HCT116 (cell line): Measurements from ENCODE around the gene CFAP91. TPM values are rescaled to one million over a fixed set of nuclear protein-coding genes. Genes with fewer than 3 reads are reported as not detected.

ENCODE experiments used
- ATAC-seq: fragments of 200-7000 bp; cut with Tn5 transposase; 2 replicates; pipeline ENCODE4 v1.9.1; 2020; ENCODE audit warnings: mild to moderate bottlenecking, moderate library complexity
- BruUV-seq: library from RNA; stranded (reverse); fragments of 400-500 nt; replicated peaks from 2 replicates; lab custom pipeline; 2021; lab: Mats Ljungman, UMichigan
- CTCF ChIA-PET: fragments of 300-600 bp; sonication (Branson Sonifier 250); formaldehyde crosslinking; loops from one replicate; lab custom pipeline; 2021; ENCODE audit warnings: antibody characterized with exemption; lab: Charles Lee
- POLR2A ChIA-PET: fragments of 300-600, 350-600 bp; sonication (Branson Sonifier 250); formaldehyde crosslinking; loops from one replicate; lab custom pipeline; 2021; ENCODE audit warnings: antibody characterized with exemption; lab: Charles Lee
- RAD21 ChIA-PET, 2 experiments: fragments of 300-600 bp; sonication (Branson Sonifier 250); formaldehyde crosslinking; loops; one replicate each; lab custom pipeline; 2023; ENCODE audit warnings: low total read pairs in 2 of 2; ENCODE audit not compliant: uncharacterized antibody in 2 of 2, unreplicated experiment in 2 of 2, low non-redundant PET in 1 of 2; lab: Charles Lee
- DNase-seq: peaks from one replicate; pipeline ENCODE4 v3.0.0-alpha.2; 2010; ENCODE audit warnings: low read depth, low spot score
- H2AFZ ChIP-seq: fragments of 200-600 bp; shearing (Covaris generic), sonication (generic); 2 replicates; pipeline ENCODE4 v1.6.1; 2017; ENCODE audit warnings: low read depth, mixed run types, mixed read lengths, antibody characterized with exemption, low read length; ENCODE audit not compliant: poor library complexity, severe bottlenecking
- H3K27ac ChIP-seq: 2 replicates; pipeline ENCODE4 v1.5.1; 2012; ENCODE audit warnings: low read depth, low read length
- H3K27me3 ChIP-seq: fragments of 200-600 bp; sonication (generic); 2 replicates; pipeline ENCODE4 v1.6.1; 2016; ENCODE audit warnings: mixed run types, low read length, mixed read lengths; ENCODE audit not compliant: insufficient read depth
- H3K36me3 ChIP-seq, 2 experiments: fragments of 200-500 bp in 1 of 2; fragments of 200-600 bp in 1 of 2; sonication (Bioruptor generic) in 1 of 2; sonication (generic) in 1 of 2; 2 replicates each; pipeline versions ENCODE4 v1.5.1 to v1.6.1; 2014 to 2016; ENCODE audit warnings: low read length in 2 of 2, inconsistent platforms in 1 of 2, mixed read lengths in 1 of 2, mixed run types in 1 of 2; ENCODE audit not compliant: insufficient read depth in 2 of 2, control insufficient read depth in 1 of 2
- H3K4me1 ChIP-seq, 2 experiments: fragments of 200-600 bp in 1 of 2; sonication (generic) in 1 of 2; 2 replicates each; pipeline versions ENCODE4 v1.5.1 to v1.6.1; 2012 to 2017; ENCODE audit warnings: low read length in 2 of 2, inconsistent platforms in 1 of 2, mild to moderate bottlenecking in 1 of 2, mixed read lengths in 1 of 2, mixed run types in 1 of 2, moderate library complexity in 1 of 2; ENCODE audit not compliant: insufficient read depth in 2 of 2, control insufficient read depth in 1 of 2
- H3K4me2 ChIP-seq: fragments of 200-600 bp; sonication (generic); 2 replicates; pipeline ENCODE4 v1.6.1; 2017; ENCODE audit warnings: mixed run types, low read length, mixed read lengths
- H3K4me3 ChIP-seq, 2 experiments: fragments of 200-600 bp in 1 of 2; sonication (generic) in 1 of 2; replicated peaks in 1 of 2; 2 replicates each; pipeline ENCODE4 v1.5.1; 2011 to 2016; ENCODE audit warnings: low read length in 2 of 2, control low read depth in 1 of 2, low read depth in 1 of 2, mild to moderate bottlenecking in 1 of 2, mixed read lengths in 1 of 2, mixed run types in 1 of 2
- H3K79me2 ChIP-seq: fragments of 200-600 bp; sonication (generic); 2 replicates; pipeline ENCODE4 v1.6.1; 2017; ENCODE audit warnings: mild to moderate bottlenecking, mixed run types, low read length, moderate library complexity, mixed read lengths; ENCODE audit not compliant: insufficient read depth
- H3K9ac ChIP-seq: fragments of 200-600 bp; sonication (generic); 2 replicates; pipeline ENCODE4 v1.6.1; 2016; ENCODE audit warnings: low read length, mixed read lengths
- H3K9me2 ChIP-seq: fragments of 200-600 bp; sonication (generic), shearing (Covaris generic); 2 replicates; pipeline ENCODE4 v1.6.1; 2017; ENCODE audit warnings: mixed run types, mild to moderate bottlenecking, moderate library complexity; ENCODE audit not compliant: insufficient read depth
- H3K9me3 ChIP-seq, 2 experiments: fragments of 200-500 bp in 1 of 2; fragments of 200-600 bp in 1 of 2; sonication (Bioruptor generic) in 1 of 2; sonication (generic) in 1 of 2; 2 replicates each; pipeline ENCODE4 v1.6.1; 2014 to 2017; ENCODE audit warnings: low read length in 2 of 2, mixed read lengths in 2 of 2, inconsistent platforms in 1 of 2, low read depth in 1 of 2, mild to moderate bottlenecking in 1 of 2, mixed run types in 1 of 2, moderate library complexity in 1 of 2; ENCODE audit not compliant: control insufficient read depth in 1 of 2, insufficient read depth in 1 of 2
- H4K20me1 ChIP-seq: fragments of 200-600 bp; sonication (generic), shearing (Covaris generic); 2 replicates; pipeline ENCODE4 v1.6.1; 2017; ENCODE audit warnings: mixed run types, mild to moderate bottlenecking, moderate library complexity; ENCODE audit not compliant: insufficient read depth
- CTCF ChIP-seq, 3 experiments: fragments of 200-600 bp in 1 of 3; sonication (generic) in 1 of 3; IDR thresholded peaks in 2 of 3; conservative IDR thresholded peaks in 1 of 3; 2 replicates each; pipeline ENCODE4 v1.5.1; 2012 to 2017; ENCODE audit warnings: low read depth in 2 of 3, low read length in 2 of 3, antibody characterized with exemption in 1 of 3, borderline replicate concordance in 1 of 3, control low read depth in 1 of 3, mild to moderate bottlenecking in 1 of 3, mixed read lengths in 1 of 3, mixed run types in 1 of 3, moderate library complexity in 1 of 3; ENCODE audit not compliant: insufficient read depth in 1 of 3
- EGR1 ChIP-seq: IDR thresholded peaks from 2 replicates; pipeline ENCODE4 v1.6.1; 2012; ENCODE audit warnings: low read depth
- ELF1 ChIP-seq: IDR thresholded peaks from 2 replicates; pipeline ENCODE4 v1.6.1; 2012; ENCODE audit warnings: low read depth, borderline replicate concordance
- JUND ChIP-seq: IDR thresholded peaks from 2 replicates; pipeline ENCODE4 v1.6.1; 2012
- RAD21 ChIP-seq: IDR thresholded peaks from 2 replicates; pipeline ENCODE4 v1.6.1; 2012; ENCODE audit warnings: low read depth, mild to moderate bottlenecking
- intact Hi-C: fragments of 100-400 bp; cut with micrococcal nuclease; formaldehyde crosslinking; loops from 2 replicates; pipeline ENCODE4 v1.10.0; 2022
- total RNA-seq: library from RNA; stranded (reverse); gene quantifications from one replicate; pipeline ENCODE4 v1.2.1, GENCODE V29; 2021; ENCODE audit not compliant: unreplicated experiment
- TF ChIP-seq, protein P1 (sequence below): IDR thresholded peaks from 2 replicates; pipeline ENCODE4 v1.6.1; 2012; ENCODE audit warnings: low read depth

The CFAP91 gene
- total RNA-seq, 1 experiment from 2014 or later, result 0.96 TPM

- TF ChIP-seq, protein P1, sequence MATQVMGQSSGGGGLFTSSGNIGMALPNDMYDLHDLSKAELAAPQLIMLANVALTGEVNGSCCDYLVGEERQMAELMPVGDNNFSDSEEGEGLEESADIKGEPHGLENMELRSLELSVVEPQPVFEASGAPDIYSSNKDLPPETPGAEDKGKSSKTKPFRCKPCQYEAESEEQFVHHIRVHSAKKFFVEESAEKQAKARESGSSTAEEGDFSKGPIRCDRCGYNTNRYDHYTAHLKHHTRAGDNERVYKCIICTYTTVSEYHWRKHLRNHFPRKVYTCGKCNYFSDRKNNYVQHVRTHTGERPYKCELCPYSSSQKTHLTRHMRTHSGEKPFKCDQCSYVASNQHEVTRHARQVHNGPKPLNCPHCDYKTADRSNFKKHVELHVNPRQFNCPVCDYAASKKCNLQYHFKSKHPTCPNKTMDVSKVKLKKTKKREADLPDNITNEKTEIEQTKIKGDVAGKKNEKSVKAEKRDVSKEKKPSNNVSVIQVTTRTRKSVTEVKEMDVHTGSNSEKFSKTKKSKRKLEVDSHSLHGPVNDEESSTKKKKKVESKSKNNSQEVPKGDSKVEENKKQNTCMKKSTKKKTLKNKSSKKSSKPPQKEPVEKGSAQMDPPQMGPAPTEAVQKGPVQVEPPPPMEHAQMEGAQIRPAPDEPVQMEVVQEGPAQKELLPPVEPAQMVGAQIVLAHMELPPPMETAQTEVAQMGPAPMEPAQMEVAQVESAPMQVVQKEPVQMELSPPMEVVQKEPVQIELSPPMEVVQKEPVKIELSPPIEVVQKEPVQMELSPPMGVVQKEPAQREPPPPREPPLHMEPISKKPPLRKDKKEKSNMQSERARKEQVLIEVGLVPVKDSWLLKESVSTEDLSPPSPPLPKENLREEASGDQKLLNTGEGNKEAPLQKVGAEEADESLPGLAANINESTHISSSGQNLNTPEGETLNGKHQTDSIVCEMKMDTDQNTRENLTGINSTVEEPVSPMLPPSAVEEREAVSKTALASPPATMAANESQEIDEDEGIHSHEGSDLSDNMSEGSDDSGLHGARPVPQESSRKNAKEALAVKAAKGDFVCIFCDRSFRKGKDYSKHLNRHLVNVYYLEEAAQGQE, result no peak
Observed at GRCh38 chr3:119679874-119680273, 22.9 kb upstream of the CFAP91 start (continued).

DNA sequence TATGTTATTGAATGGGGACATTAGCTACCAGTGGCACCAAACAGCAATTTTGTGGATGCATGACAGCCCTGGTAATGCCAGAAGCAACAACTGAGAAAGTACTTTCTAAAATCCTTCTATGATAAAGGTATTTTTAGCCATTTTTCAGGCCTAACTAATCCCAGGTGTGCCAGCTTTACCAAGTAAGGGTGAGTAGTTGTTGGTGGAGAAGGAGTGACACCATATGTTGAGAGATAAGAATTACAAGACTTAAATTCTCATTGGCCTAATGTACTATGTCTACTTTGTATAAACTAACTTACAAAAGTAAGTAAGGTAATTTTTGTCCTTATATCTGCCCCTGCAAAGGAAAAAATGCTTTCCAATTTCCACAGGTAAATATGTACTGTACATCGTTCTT, 21.5 kb upstream of the CFAP91 start:
- no peaks in the 10 kb centered on the region for H4K20me1 ChIP-seq
- intact Hi-C loops, result loop anchor here (1.0 to 5.0 kb wide), 5 partner anchors 81 to 798 kb away; no protein-coding TSS in a partner anchor
- no peaks in the 10 kb centered on the region for H3K9me2 ChIP-seq
- H3K4me1 ChIP-seq, result peaks cover 0 to 9% of the 10 kb centered on the region in 2 experiments; a peak in 2 of 4 replicates
- H3K27me3 ChIP-seq, result no peaks in the 10 kb centered on the region
- H2AFZ ChIP-seq, result no peak overlapping the region
- no peaks in the 10 kb centered on the region for H3K36me3 ChIP-seq
- H3K9me3 ChIP-seq, result no peaks in the 10 kb centered on the region
- RAD21 ChIA-PET, result no interaction called here
- POLR2A ChIA-PET, result no interaction called here
- H3K79me2 ChIP-seq, result peaks cover 5% of the 10 kb centered on the region
- no peak overlapping the region for H3K9ac ChIP-seq
- BruUV-seq, result no TSS peak
- CTCF ChIA-PET, result interaction anchor here (0.6 to 2.4 kb wide), 9 partner anchors 9 to 799 kb away, joined by 3 to 15 read pairs (median 5); partner anchors contain the start of gene CD80
- no peak overlapping the region for H3K4me3 ChIP-seq
- no peak overlapping the region for H3K4me2 ChIP-seq
- H3K27ac ChIP-seq, result no peak overlapping the region
- DNase-seq, result peak; percentile 24
- TF ChIP-seq EGR1, result no peak
- TF ChIP-seq RAD21, result peak; percentile 88
- TF ChIP-seq ELF1, result no peak
- TF ChIP-seq CTCF (IDR thresholded peaks at IDR 0.05 in 2 of 3, conservative IDR thresholded peaks at IDR 0.05 in 1 of 3; ENCODE audit: borderline replicate concordance in 1 of 3, insufficient read depth in 1 of 3, low read depth in 2 of 3, low read length in 2 of 3), result peak; percentile 28 to 68 (median 62); a peak in 5 of 6 replicates
- no peak for TF ChIP-seq JUND
- peak; percentile 31; the same call in 1 of the 2 replicates for ATAC-seq
